Measurements from ENCODE around the gene GPER1. TPM values are rescaled to one million over a fixed set of nuclear protein-coding genes. Genes with fewer than 3 reads are reported as not detected.

GPER1 gene
- total RNA-seq, 1 experiment from 2014 or later = 1.2 TPM

DNA sequence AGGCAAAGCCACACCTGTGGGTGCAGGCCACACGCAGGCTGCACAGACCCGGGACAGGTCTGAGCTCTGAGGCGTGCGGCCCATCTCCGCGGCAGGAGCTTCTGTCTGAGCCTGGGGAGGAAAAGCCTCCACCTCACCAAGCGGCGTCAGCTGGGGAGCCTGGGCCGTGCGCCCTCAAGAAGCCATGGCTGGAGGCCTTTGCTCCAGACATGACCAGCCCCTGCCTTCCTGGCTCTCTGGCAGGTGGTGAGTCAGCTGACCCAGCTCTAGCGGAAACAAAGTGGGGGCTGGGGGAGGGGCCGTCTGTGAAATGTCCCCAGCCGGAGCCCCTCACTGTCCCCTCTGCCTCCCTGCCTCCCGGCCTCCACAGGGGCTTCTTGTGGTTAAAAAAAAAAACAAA, 12.5 kb downstream of the GPER1 start:
- POLR2A ChIA-PET = no interaction called here
- BruUV-seq (replicated peaks) = no TSS peak
- no peaks in the 10 kb centered on the region for H4K20me1 ChIP-seq (ENCODE audit: insufficient read depth)

DNA sequence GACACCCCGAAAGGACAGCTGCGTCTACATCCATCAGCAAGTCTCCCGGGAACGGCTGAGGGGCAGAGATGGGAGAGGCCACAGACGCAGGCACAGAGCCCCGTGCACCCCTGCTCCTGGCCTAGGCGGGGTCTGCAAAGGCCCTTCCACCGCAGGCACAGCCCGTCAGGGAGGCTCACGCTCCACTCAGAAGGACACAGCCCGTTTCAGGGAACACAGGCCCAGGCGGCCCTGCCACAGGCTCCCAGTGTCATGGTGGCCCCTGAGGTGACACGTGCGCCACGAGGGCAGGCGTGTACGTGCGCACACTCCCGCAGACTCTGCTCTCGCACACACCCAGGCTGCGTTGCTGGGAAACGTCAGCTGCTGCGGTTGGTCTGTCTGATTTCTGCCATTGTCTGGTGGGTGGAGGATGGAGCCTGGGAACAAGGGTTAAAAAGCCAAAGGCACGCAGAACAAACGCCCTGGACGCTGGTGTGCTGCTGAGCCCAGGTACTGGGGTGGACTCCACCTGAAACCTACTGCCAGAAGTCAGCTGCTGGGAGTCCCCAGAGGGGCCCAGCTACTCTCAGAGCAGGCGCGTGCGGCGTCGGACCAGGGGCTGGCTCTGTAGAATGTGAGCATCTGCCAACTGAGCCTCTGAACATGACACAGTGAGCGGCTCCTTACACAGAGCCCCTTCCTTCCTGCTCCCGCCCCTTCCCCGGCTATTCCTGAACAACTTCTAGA, 13.1 kb downstream of the GPER1 start:
- H3K36me3 ChIP-seq (ENCODE audit: control insufficient read depth in 1 of 2, insufficient read depth in 2 of 2, low read length in 2 of 2) = 0 out of 4 replicates have a peak, but pooled peaks cover 0 to 2% of the 10 kb centered on the region in 2 experiments
- intact Hi-C loops (cut with micrococcal nuclease) = no loop called here
- H3K27ac ChIP-seq (ENCODE audit: low read depth, low read length) = no peak overlapping the region
- ATAC-seq (no peak), DNase-seq (ENCODE audit: low read depth, low spot score) (no peak)
- H3K4me2 ChIP-seq (ENCODE audit: low read length) = no peak overlapping the region
- H3K4me1 ChIP-seq (ENCODE audit: control insufficient read depth in 1 of 2, insufficient read depth in 2 of 2, low read length in 2 of 2) = no peaks in the 10 kb centered on the region
- CTCF ChIA-PET = no interaction called here
- no peaks in the 10 kb centered on the region for H4K20me1 ChIP-seq (ENCODE audit: insufficient read depth)
- peaks cover 39% of the 10 kb centered on the region; the same call in 1 of the 2 replicates for H3K79me2 ChIP-seq (ENCODE audit: insufficient read depth, low read length)
- no peaks in the 10 kb centered on the region for H3K27me3 ChIP-seq (ENCODE audit: insufficient read depth, low read length)
- POLR2A ChIA-PET = no interaction called here
- H3K4me3 ChIP-seq (replicated peaks in 1 of 2; ENCODE audit: low read depth in 1 of 2, low read length in 2 of 2) = no peak overlapping the region
- no peak for TF ChIP-seq EZH2 (IDR thresholded peaks at IDR 0.05)
- TF ChIP-seq ELF1 (IDR thresholded peaks at IDR 0.05; ENCODE audit: borderline replicate concordance, low read depth) = no peak
- TF ChIP-seq CEBPB (IDR thresholded peaks at IDR 0.05; ENCODE audit: low read depth) = no peak
- no peak for TF ChIP-seq ZFX (IDR thresholded peaks at IDR 0.05)
- no peak for TF ChIP-seq SRF (IDR thresholded peaks at IDR 0.05; ENCODE audit: low read depth)
- TF ChIP-seq, protein P1, sequence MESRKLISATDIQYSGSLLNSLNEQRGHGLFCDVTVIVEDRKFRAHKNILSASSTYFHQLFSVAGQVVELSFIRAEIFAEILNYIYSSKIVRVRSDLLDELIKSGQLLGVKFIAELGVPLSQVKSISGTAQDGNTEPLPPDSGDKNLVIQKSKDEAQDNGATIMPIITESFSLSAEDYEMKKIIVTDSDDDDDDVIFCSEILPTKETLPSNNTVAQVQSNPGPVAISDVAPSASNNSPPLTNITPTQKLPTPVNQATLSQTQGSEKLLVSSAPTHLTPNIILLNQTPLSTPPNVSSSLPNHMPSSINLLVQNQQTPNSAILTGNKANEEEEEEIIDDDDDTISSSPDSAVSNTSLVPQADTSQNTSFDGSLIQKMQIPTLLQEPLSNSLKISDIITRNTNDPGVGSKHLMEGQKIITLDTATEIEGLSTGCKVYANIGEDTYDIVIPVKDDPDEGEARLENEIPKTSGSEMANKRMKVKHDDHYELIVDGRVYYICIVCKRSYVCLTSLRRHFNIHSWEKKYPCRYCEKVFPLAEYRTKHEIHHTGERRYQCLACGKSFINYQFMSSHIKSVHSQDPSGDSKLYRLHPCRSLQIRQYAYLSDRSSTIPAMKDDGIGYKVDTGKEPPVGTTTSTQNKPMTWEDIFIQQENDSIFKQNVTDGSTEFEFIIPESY (IDR thresholded peaks at IDR 0.05; ENCODE audit: extremely low read depth, insufficient replicate concordance, low read length) = no peak
- no peak for TF ChIP-seq POLR2AphosphoS5 (IDR thresholded peaks at IDR 0.05; ENCODE audit: low read depth, low read length)
- TF ChIP-seq SIN3A (IDR thresholded peaks at IDR 0.05; ENCODE audit: low read depth) = no peak
- no peak for TF ChIP-seq POLR2A (IDR thresholded peaks at IDR 0.05; ENCODE audit: borderline replicate concordance, extremely low read depth, insufficient read depth, insufficient read length)
- no peak for TF ChIP-seq RAD21 (IDR thresholded peaks at IDR 0.05; ENCODE audit: low read depth)
- no peak for TF ChIP-seq JUND (IDR thresholded peaks at IDR 0.05)
- no peak for TF ChIP-seq EZH2phosphoT487 (IDR thresholded peaks at IDR 0.05; ENCODE audit: borderline replicate concordance)
- RAD21 ChIA-PET (ENCODE audit: low non-redundant PET in 1 of 2, low total read pairs in 2 of 2, uncharacterized antibody in 2 of 2, unreplicated experiment in 2 of 2) = no interaction called here
- no TSS peak for BruUV-seq (replicated peaks)
- no peaks in the 10 kb centered on the region for H3K9me2 ChIP-seq (ENCODE audit: insufficient read depth)
- H3K9ac ChIP-seq (ENCODE audit: low read length) = no peak overlapping the region
- no peaks in the 10 kb centered on the region for H3K9me3 ChIP-seq (ENCODE audit: control insufficient read depth in 1 of 2, insufficient read depth in 1 of 2, low read depth in 1 of 2, low read length in 2 of 2)
- H2AFZ ChIP-seq (ENCODE audit: low read depth, low read length, poor library complexity, severe bottlenecking) = no peak overlapping the region

More for the DNA sequence above, 12.5 kb downstream of the GPER1 start:
- Histone ChIP-seq H3K27ac (ENCODE audit: low read depth, low read length) (no peak overlapping the region), H2AFZ (ENCODE audit: low read depth, low read length, poor library complexity, severe bottlenecking) (no peak overlapping the region), H3K4me1 (ENCODE audit: control insufficient read depth in 1 of 2, insufficient read depth in 2 of 2, low read length in 2 of 2) (no peaks in the 10 kb centered on the region), H3K4me3 (replicated peaks in 1 of 2; ENCODE audit: low read depth in 1 of 2, low read length in 2 of 2) (no peak overlapping the region), H3K9me3 (ENCODE audit: control insufficient read depth in 1 of 2, insufficient read depth in 1 of 2, low read depth in 1 of 2, low read length in 2 of 2) (no peaks in the 10 kb centered on the region), H3K36me3 (ENCODE audit: control insufficient read depth in 1 of 2, insufficient read depth in 2 of 2, low read length in 2 of 2) (0 out of 4 replicates have a peak, but pooled peaks cover 0 to 2% of the 10 kb centered on the region in 2 experiments), H3K27me3 (ENCODE audit: insufficient read depth, low read length) (no peaks in the 10 kb centered on the region), H3K9me2 (ENCODE audit: insufficient read depth) (no peaks in the 10 kb centered on the region), H3K9ac (ENCODE audit: low read length) (no peak overlapping the region), H3K4me2 (ENCODE audit: low read length) (no peak overlapping the region), H3K79me2 (ENCODE audit: insufficient read depth, low read length) (peaks cover 43% of the 10 kb centered on the region; the same call in 1 of the 2 replicates)
- RAD21 ChIA-PET (ENCODE audit: low non-redundant PET in 1 of 2, low total read pairs in 2 of 2, uncharacterized antibody in 2 of 2, unreplicated experiment in 2 of 2) = no interaction called here
- intact Hi-C loops (cut with micrococcal nuclease) = no loop called here
- DNase-seq (ENCODE audit: low read depth, low spot score) (no peak), ATAC-seq (no peak)
- TF ChIP-seq, protein P1 (IDR thresholded peaks at IDR 0.05; ENCODE audit: extremely low read depth, insufficient replicate concordance, low read length) = no peak
- CTCF ChIA-PET = no interaction called here
